Measurements from ENCODE around the gene LRBA.
"Not testable (repeated sequence)": the region's sequence is repeated elsewhere in the genome, so short reads cannot be mapped to it uniquely, and the experiment has no call there.

The LRBA gene

GRCh38 chr4:150746156-150746555, 268.9 kb downstream of the LRBA start:
- Histone ChIP-seq H3K9me3 (ENCODE audit: control insufficient read depth, low read depth, low read length) (no peaks in the 10 kb centered on the region), H3K36me3 (ENCODE audit: control insufficient read depth, low read depth, low read length) (no peaks in the 10 kb centered on the region), H3K27me3 (ENCODE audit: control insufficient read depth, insufficient read depth, low read length) (no peaks in the 10 kb centered on the region), H3K4me1 (ENCODE audit: control insufficient read depth, low read depth, low read length) (no peaks in the 10 kb centered on the region), H3K27ac (ENCODE audit: low read length) (no peak overlapping the region), H3K4me3 (ENCODE audit: low read length) (no peak overlapping the region), H3K9ac (ENCODE audit: low read length) (no peak overlapping the region)

- no peak overlapping the region for H3K9ac ChIP-seq (ENCODE audit: low read length)
- no peak overlapping the region for H3K4me3 ChIP-seq (ENCODE audit: low read length)
- H3K4me1 ChIP-seq (ENCODE audit: control insufficient read depth, low read depth, low read length): no peaks in the 10 kb centered on the region
- H3K27me3 ChIP-seq (ENCODE audit: control insufficient read depth, insufficient read depth, low read length): no peaks in the 10 kb centered on the region
- no peaks in the 10 kb centered on the region for H3K9me3 ChIP-seq (ENCODE audit: control insufficient read depth, low read depth, low read length)
- no peak overlapping the region for H3K27ac ChIP-seq (ENCODE audit: low read length)
- no peaks in the 10 kb centered on the region for H3K36me3 ChIP-seq (ENCODE audit: control insufficient read depth, low read depth, low read length)
Observed at GRCh38 chr4:150744570-150744969, 270.5 kb downstream of the LRBA start.

- Histone ChIP-seq H3K27me3 (ENCODE audit: control insufficient read depth, insufficient read depth, low read length) (no peaks in the 10 kb centered on the region), H3K9ac (ENCODE audit: low read length) (no peak overlapping the region), H3K4me1 (ENCODE audit: control insufficient read depth, low read depth, low read length) (no peaks in the 10 kb centered on the region)
Observed at GRCh38 chr4:150743564-150744342, 271.3 kb downstream of the LRBA start.

GRCh38 chr4:150742930-150743329, 272.2 kb downstream of the LRBA start:
- H3K9me3 ChIP-seq (ENCODE audit: control insufficient read depth, low read depth, low read length); H3K9ac ChIP-seq (ENCODE audit: low read length); H3K27ac ChIP-seq (ENCODE audit: low read length); H3K4me1 ChIP-seq (ENCODE audit: control insufficient read depth, low read depth, low read length); H3K4me3 ChIP-seq (ENCODE audit: low read length); H3K36me3 ChIP-seq (ENCODE audit: control insufficient read depth, low read depth, low read length); H3K27me3 ChIP-seq (ENCODE audit: control insufficient read depth, insufficient read depth, low read length): not testable (repeated sequence)

More at GRCh38 chr4:150743564-150744342, 271.3 kb downstream of the LRBA start:
- Histone ChIP-seq H3K27ac (ENCODE audit: low read length) (no peak overlapping the region), H3K36me3 (ENCODE audit: control insufficient read depth, low read depth, low read length) (no peaks in the 10 kb centered on the region), H3K9me3 (ENCODE audit: control insufficient read depth, low read depth, low read length) (no peaks in the 10 kb centered on the region), H3K4me3 (ENCODE audit: low read length) (no peak overlapping the region)

- Histone ChIP-seq H3K9ac (ENCODE audit: low read length) (no peak overlapping the region), H3K36me3 (ENCODE audit: control insufficient read depth, low read depth, low read length) (no peaks in the 10 kb centered on the region), H3K27me3 (ENCODE audit: control insufficient read depth, insufficient read depth, low read length) (no peaks in the 10 kb centered on the region), H3K4me3 (ENCODE audit: low read length) (no peak overlapping the region), H3K27ac (ENCODE audit: low read length) (no peak overlapping the region), H3K9me3 (ENCODE audit: control insufficient read depth, low read depth, low read length) (no peaks in the 10 kb centered on the region), H3K4me1 (ENCODE audit: control insufficient read depth, low read depth, low read length) (no peaks in the 10 kb centered on the region)
Observed at GRCh38 chr4:150739591-150739990, 275.5 kb downstream of the LRBA start.

GRCh38 chr4:150725957-150726523, 289.0 kb downstream of the LRBA start:
- no peaks in the 10 kb centered on the region for H3K4me1 ChIP-seq (ENCODE audit: control insufficient read depth, low read depth, low read length)
- H3K9me3 ChIP-seq (ENCODE audit: control insufficient read depth, low read depth, low read length): no peaks in the 10 kb centered on the region
- H3K27ac ChIP-seq (ENCODE audit: low read length): no peak overlapping the region

GRCh38 chr4:150723727-150724411, 291.2 kb downstream of the LRBA start:
- no peak overlapping the region for H3K27ac ChIP-seq (ENCODE audit: low read length)
- no peaks in the 10 kb centered on the region for H3K9me3 ChIP-seq (ENCODE audit: control insufficient read depth, low read depth, low read length)
- no peak overlapping the region for H3K9ac ChIP-seq (ENCODE audit: low read length)
- H3K4me3 ChIP-seq (ENCODE audit: low read length): no peak overlapping the region
- H3K36me3 ChIP-seq (ENCODE audit: control insufficient read depth, low read depth, low read length): no peaks in the 10 kb centered on the region
- H3K4me1 ChIP-seq (ENCODE audit: control insufficient read depth, low read depth, low read length): no peaks in the 10 kb centered on the region
- H3K27me3 ChIP-seq (ENCODE audit: control insufficient read depth, insufficient read depth, low read length): no peaks in the 10 kb centered on the region

More at GRCh38 chr4:150725957-150726523, 289.0 kb downstream of the LRBA start:
- no peak overlapping the region for H3K9ac ChIP-seq (ENCODE audit: low read length)
- no peak overlapping the region for H3K4me3 ChIP-seq (ENCODE audit: low read length)
- H3K36me3 ChIP-seq (ENCODE audit: control insufficient read depth, low read depth, low read length): no peaks in the 10 kb centered on the region
- H3K27me3 ChIP-seq (ENCODE audit: control insufficient read depth, insufficient read depth, low read length): no peaks in the 10 kb centered on the region

- H3K9me3 ChIP-seq (ENCODE audit: control insufficient read depth, low read depth, low read length): no peaks in the 10 kb centered on the region
- no peaks in the 10 kb centered on the region for H3K4me1 ChIP-seq (ENCODE audit: control insufficient read depth, low read depth, low read length)
- H3K4me3 ChIP-seq (ENCODE audit: low read length): no peak overlapping the region
- H3K27ac ChIP-seq (ENCODE audit: low read length): no peak overlapping the region
- no peaks in the 10 kb centered on the region for H3K27me3 ChIP-seq (ENCODE audit: control insufficient read depth, insufficient read depth, low read length)
- no peaks in the 10 kb centered on the region for H3K36me3 ChIP-seq (ENCODE audit: control insufficient read depth, low read depth, low read length)
- no peak overlapping the region for H3K9ac ChIP-seq (ENCODE audit: low read length)
Observed at GRCh38 chr4:150722908-150723362, 292.1 kb downstream of the LRBA start.

- H3K9me3 ChIP-seq (ENCODE audit: control insufficient read depth, low read depth, low read length): no peaks in the 10 kb centered on the region
- no peaks in the 10 kb centered on the region for H3K36me3 ChIP-seq (ENCODE audit: control insufficient read depth, low read depth, low read length)
- no peak overlapping the region for H3K9ac ChIP-seq (ENCODE audit: low read length)
- no peaks in the 10 kb centered on the region for H3K27me3 ChIP-seq (ENCODE audit: control insufficient read depth, insufficient read depth, low read length)
- H3K4me3 ChIP-seq (ENCODE audit: low read length): no peak overlapping the region
- H3K27ac ChIP-seq (ENCODE audit: low read length): no peak overlapping the region
- no peaks in the 10 kb centered on the region for H3K4me1 ChIP-seq (ENCODE audit: control insufficient read depth, low read depth, low read length)
Observed at GRCh38 chr4:150720973-150721518, 294.0 kb downstream of the LRBA start.

- Histone ChIP-seq H3K27me3 (ENCODE audit: control insufficient read depth, insufficient read depth, low read length) (no peaks in the 10 kb centered on the region), H3K9ac (ENCODE audit: low read length) (no peak overlapping the region), H3K4me3 (ENCODE audit: low read length) (no peak overlapping the region), H3K27ac (ENCODE audit: low read length) (no peak overlapping the region), H3K36me3 (ENCODE audit: control insufficient read depth, low read depth, low read length) (no peaks in the 10 kb centered on the region), H3K9me3 (ENCODE audit: control insufficient read depth, low read depth, low read length) (no peaks in the 10 kb centered on the region), H3K4me1 (ENCODE audit: control insufficient read depth, low read depth, low read length) (no peaks in the 10 kb centered on the region)
Observed at GRCh38 chr4:150717952-150718351, 297.1 kb downstream of the LRBA start.
